HG02870 (cell line): Measurements from ENCODE around the gene RTTN.
"Not testable (repeated sequence)": the region's sequence is repeated elsewhere in the genome, so short reads cannot be mapped to it uniquely, and the experiment has no call there.

ENCODE experiments used
- ATAC-seq: cut with Tn5 transposase; IDR thresholded peaks from one replicate; pipeline ENCODE4 v1.9.1; 2021; ENCODE audit warnings: mild to moderate bottlenecking, moderate library complexity; ENCODE audit not compliant: unreplicated experiment

RTTN gene

DNA sequence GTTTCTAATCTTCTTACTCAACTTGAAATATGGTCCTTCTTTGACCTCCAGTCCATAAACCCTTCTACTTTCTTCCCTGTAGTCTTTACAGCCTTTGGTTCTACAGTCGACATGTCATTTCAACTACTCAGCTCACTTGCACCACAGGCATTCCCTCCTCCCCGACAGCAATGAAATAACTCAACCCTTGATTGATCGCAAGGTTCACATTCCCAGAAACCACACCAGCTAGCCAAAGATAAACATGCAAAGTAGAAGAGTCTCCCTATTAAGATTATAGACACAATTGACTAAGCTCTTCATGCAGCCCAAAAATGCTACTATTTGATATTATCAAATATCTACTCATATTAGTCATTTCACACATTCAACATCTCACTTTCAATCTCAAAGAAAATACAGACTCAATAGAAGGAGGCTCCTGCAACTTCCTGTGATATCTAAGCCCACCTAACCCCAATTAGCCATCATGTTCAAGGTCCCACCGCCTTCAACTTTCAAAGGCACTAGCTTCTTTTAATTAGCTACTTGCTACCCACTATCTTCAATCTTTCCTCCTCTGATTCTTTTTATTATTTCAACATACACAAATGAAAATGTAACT is 50.8 kb downstream of the RTTN start:
- no peak for ATAC-seq

DNA sequence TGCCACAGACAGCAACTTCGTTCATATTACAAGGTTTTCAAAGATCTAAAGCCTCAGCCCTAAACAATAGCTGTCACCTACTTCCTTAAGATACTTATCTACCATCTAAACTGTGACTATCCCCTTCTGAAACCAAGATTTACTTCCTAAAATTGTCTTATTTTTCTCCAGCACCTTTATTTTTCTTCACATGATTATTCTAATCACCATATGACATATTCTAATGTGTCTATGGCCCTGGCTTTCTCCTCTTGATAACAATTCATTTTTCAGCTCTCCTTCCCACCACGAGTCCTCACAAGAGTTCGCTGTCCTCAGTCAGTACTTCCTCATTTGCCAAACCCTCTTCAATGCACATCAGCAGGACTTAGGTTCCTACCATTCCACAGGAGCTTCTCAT is 53.9 kb downstream of the RTTN start:
- ATAC-seq, result no peak

DNA sequence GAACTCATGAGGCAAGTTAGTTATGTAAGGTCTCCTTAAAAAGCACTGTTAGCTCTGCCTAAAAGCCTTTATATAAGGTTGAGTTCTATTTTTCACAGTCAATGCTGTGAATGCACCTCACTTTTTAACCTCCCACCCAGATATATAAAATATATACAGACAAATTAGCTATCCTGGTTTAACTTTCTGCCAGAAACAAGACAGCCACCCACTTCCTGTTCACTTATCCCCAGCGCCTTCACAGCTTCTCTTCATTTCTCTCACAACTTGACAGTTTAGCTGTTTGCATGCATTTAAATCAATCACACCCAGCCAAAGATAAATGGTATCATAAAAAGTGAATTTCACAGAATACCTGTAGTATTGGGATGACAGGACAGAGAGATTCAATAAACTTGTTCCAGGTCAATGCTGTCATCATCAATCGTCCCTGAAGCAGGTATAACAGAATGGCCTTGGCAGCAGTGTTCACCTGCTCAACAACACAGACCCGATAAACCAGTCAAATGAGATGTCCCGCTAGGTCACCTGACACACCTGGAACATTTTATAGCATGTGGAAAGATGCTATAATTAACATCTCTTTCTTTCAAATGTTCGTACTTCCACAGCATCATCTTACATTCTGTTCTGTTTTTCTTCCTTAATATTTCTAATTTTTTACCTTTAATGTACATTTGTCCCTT is 55.7 kb downstream of the RTTN start:
- no peak for ATAC-seq

DNA sequence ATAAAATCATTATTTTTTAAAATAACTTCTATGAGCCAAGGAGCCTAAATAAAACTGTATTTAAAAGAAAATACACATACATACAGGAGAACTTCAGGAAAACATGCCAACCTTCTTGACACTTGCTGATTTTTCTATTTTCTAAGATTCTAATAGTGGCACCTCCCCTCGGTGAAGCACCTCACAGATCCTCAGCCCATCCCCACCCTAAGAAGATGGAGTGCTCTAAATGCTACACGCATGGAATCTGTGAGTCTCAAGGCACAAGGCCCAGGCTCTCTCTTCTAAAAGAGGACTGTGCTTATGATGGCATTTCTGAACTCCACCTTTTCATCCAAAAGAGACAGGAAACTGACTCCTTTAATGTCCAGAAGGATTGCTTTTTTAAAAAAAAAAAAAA is 56.3 kb downstream of the RTTN start:
- no peak for ATAC-seq

DNA sequence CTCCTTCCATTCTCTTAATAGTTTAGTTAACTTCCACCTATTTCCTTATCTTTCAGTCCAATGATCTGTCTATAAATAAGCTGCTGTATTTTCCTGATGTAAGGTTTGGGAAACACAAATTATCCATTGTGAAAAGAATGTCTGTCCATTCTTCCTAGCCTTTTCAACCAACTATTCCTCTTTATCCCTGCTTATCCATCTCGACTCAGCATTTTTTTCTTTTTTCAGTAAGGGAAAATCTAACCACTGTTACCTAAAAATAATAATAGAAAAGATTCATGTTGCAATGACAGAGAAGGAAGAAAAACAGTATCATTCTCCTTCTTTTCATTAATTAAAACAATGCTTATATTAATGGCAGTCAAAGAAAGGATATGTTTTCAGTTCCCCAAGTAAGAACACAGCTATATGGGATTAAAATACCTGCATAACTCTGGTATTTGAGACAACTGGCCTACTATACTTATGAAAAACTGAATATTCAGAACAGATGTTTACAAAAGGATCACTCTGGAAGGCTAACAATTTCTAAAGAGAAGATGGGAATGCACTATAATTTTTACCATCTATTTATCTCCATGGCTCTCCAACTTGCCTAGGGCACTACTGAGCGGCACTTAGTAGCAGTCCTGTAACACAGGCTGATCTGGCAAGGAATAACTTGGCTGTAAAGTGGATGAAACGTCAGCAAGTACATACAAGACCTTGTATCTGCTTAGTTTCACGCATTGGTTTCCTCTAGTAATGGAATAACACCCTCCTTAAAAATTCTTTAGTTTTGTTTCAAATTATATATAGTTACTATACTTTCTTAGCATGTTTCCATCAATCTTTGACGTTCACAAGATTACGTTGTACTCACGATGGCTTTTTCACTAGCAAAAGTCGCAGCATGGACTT is 57.2 kb downstream of the RTTN start:
- no peak for ATAC-seq

DNA sequence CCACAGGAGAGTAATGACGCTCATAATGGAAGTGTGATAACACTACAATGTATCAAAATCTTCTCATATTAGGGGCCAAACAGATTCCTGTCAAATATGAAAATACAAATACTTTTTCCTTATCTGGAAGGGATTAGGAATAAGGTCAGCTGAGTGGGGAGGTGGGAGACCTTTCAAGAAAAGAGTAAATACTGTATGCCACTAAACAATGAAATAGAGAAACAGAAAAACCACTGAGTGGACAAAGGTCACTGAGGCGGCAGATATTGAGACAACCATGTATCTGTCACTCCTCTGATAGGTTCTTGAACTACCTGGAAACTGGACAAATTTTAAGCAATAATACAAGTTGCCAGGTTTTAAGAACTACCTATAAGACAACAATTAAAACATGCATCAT is 59.3 kb downstream of the RTTN start:
- ATAC-seq, result no peak

DNA sequence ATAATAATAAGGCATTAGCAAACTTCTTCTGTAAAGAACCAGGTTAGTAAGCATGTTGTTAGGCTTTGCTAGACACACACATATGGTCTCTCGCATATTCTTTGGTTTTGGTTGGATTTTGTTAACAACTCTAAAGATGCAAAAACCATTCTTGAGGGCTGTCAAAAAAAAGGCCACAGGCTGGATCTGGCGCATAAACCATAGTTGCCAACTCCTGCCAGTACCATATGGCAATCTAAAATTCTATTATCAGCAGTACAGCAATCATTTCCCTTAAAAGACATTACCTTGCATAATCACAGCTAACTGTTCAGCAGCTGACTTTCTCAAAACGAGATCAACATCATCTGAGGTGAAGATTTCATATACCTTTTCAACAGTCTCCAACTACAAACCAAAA is 63.5 kb downstream of the RTTN start:
- no peak for ATAC-seq

DNA sequence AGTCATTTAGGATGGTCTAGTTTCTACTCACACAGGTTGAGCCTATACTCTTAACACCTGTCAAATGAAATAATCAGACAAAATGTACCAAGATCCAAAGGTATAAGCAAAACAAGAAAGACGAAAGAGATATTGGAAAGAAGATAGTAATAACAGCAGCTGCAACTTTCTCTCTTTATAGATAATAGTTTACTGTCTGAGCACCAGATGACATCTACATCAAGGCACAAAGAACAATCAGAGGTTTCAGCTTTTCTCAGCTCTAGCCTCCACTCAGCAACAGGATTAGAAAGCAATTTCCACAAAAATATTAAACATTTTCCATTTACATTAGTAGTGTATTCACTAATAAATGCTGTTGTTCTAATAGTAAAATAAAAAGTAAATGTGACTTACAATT is 66.3 kb downstream of the RTTN start:
- ATAC-seq, result no peak

DNA sequence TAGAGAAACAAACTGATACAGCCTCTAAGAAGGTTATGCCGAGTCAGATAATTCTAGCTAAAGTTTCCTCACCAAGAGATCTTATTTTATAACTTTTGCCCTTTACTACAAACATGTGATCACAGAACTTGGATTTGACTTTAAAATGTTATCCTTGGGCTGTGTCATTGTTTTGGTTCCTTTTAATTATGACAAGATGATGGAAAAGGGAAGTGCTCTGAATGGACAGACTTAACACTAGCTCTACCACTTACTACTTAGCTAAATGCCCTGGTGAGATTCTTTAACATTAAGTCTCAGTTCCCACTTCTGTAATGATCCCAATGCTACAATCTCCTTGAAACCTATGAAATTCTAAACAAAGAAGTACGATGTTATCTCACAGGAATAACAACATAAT is 69.9 kb downstream of the RTTN start:
- no peak for ATAC-seq

DNA sequence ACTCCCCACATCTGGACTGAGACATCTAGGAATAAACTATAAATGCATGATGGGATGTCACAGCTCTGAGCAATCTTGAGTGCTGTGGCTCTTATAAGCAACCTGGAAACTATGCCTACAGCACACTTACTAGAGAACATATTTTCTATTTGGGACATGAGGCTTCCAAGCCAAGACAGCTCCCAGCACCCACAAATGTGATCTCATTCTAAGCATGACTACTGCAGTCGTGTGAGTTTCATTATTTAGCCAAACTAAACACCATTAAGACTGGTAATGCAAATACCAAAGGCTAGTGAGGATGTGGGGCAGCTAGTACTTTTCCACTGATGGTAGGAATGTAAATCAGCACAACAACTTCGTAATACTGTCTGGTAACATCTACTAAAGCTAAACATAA is 72.5 kb downstream of the RTTN start:
- ATAC-seq, result no peak

DNA sequence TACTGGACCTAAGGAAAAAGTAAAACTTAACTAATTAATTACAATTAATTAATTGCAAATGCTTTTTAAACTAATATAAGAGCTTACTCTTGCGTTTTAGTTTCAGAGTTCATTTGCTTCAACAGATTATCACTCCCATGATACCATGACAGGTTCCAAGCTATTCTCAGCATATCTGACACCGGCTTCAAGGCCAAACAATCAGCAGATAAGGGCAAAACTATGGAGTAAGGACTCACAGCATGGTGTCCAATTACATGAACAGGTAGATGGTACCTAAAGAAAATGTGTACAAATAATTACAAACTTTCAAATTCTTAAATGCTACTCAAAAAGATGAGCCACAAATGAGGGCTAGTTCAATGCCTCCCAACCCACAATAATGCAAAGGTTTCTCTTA is 77.2 kb downstream of the RTTN start:
- no peak for ATAC-seq

DNA sequence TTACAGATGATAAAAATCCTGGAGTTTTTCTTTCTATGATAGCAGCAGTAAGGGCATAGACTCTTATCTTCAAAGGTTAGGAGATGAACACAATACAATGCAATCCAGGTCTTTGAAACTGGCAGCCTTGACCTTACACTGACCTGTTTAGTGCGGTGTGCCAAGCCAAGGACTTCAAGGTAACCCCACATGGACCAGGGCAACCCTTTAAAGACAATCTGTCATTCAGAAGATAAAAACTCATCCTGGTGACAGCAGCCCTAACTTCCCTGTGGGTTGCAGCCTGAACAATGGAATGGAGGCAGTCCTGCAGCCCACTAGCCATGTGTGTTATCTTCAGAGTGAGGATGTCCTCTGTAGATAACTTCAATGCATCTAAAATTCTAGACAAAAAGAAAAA is 78.1 kb downstream of the RTTN start:
- ATAC-seq, result no peak

DNA sequence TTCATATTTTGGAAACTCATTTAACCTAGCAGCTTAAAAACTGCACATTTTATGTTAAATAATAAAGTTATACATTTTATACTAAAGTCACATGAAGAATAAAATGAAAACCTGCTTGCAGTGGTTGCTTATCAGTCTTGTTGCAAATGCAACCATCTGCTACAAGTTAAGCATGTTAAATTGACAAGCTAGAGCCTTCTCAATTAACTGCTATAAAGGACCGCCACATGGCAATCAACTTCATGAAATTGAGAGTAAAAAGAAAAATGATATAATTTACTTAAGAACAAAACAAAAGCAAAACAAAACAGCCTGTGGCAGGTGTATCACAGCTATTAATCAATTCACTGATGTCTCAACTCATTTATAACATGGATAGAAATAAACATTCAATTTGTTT is 78.7 kb downstream of the RTTN start:
- ATAC-seq, result no peak

DNA sequence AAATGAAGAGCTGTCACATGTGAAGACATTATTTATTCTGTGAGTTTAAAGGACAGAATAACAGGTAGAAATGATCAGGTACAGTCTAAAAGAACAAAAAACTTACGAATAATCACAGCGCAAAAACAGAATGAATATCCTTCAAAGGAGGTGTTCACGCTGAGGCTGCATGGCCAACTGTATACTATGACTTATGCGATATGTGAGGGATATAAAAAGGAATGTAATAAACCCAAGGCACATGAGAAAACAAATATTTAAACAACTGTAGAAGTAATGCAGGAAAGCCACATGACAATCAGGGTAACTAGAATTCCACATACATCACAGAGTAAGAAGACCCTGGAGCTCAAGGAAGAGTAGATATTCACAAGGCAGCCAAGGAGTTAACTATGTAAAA is 81.3 kb downstream of the RTTN start:
- no peak for ATAC-seq

DNA sequence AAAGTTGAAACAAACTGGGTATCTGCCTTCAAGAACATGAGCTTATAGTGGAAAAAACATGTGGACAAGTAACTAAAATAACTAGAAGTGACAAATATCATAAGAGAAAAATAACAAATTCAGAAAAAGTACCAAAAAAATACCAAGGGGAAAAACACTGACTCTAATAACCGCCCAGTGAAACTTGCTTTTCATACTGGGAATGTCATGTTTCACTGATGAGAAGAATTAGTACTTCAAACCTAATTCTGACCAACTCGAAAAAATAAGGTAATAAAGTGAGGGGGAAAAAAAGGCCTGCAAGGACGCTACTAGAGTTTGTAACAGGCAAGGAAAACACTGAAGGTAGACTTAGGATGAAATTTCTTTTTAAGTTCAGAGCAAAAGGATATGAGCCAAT is 83.6 kb downstream of the RTTN start:
- ATAC-seq, result peak; percentile 54

DNA sequence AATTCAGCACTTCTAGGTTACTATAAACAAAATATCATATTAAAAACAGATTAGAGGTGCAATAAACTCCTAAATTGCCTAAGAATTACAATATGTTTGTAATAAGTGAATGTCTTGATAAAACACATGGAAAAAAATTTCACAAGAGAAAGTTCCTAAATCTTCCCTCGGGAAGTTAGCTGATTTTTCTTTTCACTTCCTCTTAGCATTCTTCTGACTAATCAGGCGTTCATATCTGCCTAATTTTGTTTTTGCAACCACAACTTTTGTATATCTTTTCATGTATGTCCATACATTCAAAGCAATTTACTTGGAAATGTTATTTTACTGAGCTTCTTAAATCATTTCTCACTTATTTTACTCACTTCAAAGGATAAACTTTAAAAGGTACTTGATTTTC is 88.5 kb downstream of the RTTN start:
- ATAC-seq, result no peak

DNA sequence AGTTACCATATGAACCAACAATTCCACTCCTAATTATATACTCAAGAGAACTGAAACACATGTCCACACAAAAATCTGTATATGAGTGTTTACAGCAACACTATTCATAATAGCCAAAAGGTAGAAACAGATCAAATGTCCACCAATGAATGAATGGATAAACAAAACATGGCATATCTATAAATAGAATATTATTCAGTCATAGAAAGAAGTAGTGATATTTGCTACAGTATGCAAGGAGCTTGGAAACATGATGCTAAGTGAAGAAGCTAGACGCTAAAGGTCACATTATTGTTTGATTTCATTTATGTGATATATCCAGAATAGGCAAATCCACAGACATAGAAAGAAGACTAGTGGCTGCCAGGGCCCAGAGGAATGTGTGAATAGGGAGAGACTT is 92.0 kb downstream of the RTTN start:
- no peak for ATAC-seq

DNA sequence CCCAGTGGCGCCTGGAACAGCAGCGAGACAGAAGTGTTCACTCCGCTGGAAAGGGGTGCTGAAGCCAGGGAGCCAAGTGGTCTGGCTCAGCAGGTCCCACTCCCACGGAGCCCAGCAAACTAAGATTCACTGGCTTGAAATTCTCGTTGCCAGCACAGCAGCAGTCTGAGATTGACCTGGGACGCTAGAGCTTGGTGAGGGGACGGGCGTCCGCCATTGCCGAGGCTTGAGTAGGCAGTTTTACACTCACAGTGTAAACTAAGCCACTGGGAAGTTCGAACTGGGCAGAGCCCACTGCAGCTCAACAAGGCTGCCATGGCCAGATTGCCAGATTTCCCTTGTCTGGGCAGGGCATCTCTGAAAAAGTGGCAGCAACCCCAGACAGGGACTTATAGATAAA is 94.8 kb downstream of the RTTN start:
- ATAC-seq, result no peak

DNA sequence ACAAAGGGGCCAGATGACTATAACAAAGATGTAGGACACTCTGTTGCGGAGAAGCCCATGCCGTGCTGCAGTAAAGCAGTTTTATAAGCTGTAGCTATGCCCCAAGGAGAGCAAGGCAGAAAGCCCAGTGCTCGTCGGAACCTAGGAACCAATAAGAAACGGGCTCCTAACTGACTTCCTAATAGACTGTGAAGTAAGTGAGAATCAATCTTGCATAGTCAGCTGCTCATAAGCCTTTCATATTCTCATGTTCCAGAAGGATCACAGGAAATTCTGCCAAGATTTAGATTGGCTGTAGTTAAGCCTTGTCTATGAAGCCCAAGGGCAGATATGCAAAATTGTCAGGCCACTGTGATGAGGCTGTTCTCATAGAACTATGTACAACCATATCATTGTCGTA is 98.4 kb downstream of the RTTN start:
- ATAC-seq, result no peak

DNA sequence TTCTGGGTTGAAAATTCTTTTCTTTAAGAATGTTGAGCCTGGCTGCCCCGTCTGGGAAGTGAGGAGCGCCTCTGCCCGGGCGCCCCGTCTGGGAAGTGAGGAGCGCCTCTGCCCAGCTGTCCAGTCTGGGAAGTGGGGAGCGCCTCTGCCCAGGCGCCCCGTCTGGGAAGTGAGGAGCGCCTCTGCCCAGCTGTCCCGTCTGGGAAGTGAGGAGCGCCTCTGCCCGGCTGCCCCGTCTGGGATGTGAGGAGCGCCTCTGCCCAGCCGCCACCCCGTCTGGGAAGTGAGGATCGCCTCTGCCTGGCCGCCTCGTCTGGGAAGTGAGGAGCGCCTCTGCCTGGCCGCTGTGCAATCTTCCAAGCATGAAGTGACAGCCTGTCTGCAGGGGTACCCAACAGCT is 102.6 kb downstream of the RTTN start:
- ATAC-seq, result not testable (repeated sequence)

DNA sequence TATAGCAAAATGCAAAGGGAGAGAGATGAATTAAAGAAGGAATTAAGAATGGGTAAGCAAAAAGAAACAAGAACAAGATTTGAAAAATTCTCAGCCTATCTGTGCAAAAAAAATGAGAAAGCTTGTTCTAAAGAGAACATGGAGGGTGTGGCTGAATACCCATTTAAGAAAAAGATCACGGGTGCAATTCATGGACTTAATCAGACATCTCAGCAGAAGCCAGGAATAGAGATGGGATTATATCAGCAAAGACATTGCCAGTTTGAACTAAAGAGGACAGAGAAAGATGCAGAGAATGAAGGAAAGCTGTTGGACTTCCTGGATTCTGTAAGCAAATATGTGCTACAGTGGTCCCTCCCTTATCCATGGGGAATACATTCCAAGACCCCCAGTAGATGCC is 115.6 kb downstream of the RTTN start:
- no peak for ATAC-seq

DNA sequence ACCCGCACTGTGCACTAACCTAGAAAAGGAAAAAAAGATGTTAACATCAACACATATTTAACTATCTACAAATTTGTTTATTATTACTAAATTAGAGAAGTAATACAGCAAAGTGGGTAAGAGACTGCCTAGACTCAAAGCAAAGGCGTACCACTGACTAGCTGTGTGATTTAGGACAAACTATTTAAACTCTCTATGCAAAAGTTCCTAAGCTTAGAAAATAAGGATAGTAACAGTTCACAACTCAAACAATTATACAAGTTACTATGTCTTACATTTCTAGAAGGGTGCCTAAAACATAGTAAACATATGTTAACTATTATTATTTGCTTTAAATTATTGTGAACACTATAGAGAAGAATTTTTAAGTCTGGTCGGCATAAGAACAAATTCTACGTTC is 119.4 kb downstream of the RTTN start:
- ATAC-seq, result no peak
